Ecto neural progenitor cell (in vitro differentiated cells): Measurements from ENCODE around the gene CCDC201.

Experiments
- DNase-seq: peaks from one replicate; pipeline ENCODE4 v3.0.0-alpha.2; 2018; ENCODE audit warnings: low spot score

The CCDC201 gene

GRCh38 chr7:45893374-45893995 lies 20.6 kb upstream of the CCDC201 start:
- DNase-seq, result no peak

- DNase-seq, result no peak
Observed at GRCh38 chr7:45892407-45893035, 19.6 kb upstream of the CCDC201 start.

- DNase-seq, result no peak
Observed at GRCh38 chr7:45891462-45892402, 18.9 kb upstream of the CCDC201 start.

DNA sequence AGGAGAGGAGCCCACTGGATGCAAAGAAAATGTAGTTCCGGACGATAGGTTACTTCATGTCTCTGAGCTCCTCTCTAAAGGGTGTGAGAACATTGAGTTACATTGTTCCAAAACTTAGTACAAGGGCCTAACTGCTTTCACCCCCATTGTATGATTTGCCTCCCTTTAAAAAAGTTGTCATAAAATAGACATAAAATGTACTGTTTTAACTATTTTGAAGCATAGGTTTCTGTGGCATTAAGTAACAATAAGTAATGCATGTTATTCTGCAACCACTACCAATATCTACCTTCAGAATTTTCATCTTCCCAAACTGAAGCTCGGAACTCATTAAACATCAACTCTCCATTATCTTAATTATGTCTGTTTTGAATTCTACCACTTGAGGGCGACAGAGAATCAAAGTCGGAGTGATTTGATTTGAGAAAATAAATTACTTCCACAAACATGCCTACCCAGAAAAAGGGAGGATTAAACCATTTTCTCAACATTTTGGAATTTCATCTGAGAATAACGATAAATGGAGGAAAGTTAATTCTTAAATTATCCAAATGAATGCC lies 18.1 kb upstream of the CCDC201 start:
- no peak for DNase-seq

- no peak for DNase-seq
Observed at GRCh38 chr7:45890125-45890901, 17.4 kb upstream of the CCDC201 start.

- no peak for DNase-seq
Observed at GRCh38 chr7:45889367-45890067, 16.6 kb upstream of the CCDC201 start.

- DNase-seq, result no peak
Observed at GRCh38 chr7:45888993-45889366, 16.1 kb upstream of the CCDC201 start.

DNA sequence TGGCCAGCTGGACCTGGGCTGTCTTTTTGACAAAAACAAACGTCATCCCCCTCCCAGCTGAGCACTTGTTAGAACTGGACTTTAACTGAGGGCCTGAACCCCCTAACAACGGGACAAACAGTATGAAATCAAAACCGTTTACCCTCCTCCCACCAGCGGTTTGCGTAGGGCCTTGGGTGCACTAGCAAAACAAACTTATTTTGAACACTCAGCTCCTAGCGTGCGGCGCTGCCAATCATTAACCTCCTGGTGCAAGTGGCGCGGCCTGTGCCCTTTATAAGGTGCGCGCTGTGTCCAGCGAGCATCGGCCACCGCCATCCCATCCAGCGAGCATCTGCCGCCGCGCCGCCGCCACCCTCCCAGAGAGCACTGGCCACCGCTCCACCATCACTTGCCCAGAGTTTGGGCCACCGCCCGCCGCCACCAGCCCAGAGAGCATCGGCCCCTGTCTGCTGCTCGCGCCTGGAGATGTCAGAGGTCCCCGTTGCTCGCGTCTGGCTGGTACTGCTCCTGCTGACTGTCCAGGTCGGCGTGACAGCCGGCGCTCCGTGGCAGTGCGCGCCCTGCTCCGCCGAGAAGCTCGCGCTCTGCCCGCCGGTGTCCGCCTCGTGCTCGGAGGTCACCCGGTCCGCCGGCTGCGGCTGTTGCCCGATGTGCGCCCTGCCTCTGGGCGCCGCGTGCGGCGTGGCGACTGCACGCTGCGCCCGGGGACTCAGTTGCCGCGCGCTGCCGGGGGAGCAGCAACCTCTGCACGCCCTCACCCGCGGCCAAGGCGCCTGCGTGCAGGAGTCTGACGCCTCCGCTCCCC lies 15.5 kb upstream of the CCDC201 start, which contains the start of gene IGFBP1:
Gene IGFBP1 (plus strand): TSS at position 304 of the 808 bp plus-strand sequence. CDS start 165 bp downstream, at position 469.
- peak; percentile 62 for DNase-seq

DNA sequence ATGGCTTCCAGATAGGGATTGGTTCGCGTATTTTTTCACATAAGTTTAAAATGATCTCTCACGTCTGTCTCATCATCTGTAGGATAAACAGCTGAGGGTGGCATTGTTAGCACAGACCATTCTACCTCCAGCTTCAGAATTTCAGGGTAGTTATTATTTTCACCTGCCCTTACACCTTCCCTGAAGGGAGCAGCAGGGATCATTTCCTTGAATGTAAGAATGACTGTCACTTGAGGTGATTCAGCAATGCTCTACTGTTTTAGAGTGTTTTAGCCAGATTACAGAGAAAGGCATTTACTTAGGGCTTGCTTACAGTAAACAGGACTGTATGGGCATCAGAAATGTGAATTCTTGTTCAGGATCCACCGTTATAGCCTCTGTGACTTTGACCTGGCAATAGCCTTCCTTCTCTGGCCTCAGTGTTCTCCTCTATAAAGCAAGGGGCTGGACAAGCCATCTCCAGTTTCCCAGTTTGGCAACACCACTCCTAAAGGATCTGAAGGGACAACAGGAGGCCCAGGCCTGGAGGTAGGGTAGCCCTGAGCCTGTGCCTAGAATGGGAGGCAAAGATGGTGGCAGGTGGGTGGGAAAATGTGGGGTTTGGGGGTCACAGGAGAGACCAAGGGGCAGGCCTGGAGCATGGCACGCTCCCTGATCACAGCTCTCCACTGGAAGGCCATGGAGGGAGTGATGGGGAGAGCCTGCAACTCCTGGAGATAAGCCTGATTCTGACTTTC lies 14.2 kb upstream of the CCDC201 start:
- DNase-seq, result no peak

GRCh38 chr7:45885264-45885882 lies 12.5 kb upstream of the CCDC201 start:
- no peak for DNase-seq

- DNase-seq, result no peak
Observed at GRCh38 chr7:45884136-45884535, 11.3 kb upstream of the CCDC201 start.

- DNase-seq, result no peak
Observed at GRCh38 chr7:45882465-45882810, 9.6 kb upstream of the CCDC201 start.

- no peak for DNase-seq
Observed at GRCh38 chr7:45881759-45882464, 9.0 kb upstream of the CCDC201 start.

DNA sequence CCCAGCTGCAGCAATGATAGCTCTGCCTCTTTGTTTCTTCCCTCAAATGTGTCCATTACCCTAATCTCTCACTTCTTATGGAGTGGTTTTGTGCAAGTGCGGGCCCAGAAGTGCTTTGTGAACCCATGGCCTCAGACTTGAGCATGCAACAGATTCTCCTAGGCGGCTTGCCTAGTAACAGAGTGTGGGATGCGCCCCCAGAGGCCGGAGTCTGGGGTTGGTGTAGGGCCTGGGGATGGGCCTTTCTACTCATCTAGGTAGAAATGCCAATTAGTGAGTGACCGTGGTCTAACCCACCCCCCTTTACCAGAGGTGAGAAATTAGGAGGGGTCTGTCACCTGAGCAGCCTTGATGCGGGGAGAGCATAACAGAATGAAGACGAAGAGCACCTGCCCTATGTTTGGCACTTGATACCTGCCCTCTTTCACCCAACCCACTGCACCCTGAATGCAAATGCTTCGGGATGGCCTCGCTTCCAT lies 8.4 kb upstream of the CCDC201 start:
- no peak for DNase-seq

DNA sequence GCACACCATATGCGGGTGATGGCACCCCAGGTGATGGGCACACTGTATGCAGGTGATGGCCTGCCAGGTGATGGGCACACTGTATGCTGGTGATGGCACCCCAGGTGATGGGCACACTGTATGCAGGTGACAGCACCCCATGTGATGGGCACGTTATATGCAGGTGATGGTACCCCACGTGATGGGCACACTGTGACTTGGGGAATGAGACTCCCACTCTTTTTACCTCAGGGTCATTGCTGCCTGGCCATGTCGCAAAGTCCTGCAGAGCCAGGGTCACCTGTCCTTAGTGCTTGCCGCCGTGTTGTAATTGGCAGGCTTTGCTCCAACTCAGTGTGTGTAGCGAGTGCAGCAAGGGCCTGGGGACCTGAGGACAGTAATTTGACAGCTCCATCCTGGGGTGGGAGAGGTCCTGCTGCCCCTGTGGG lies 7.6 kb upstream of the CCDC201 start:
- no peak for DNase-seq

DNA sequence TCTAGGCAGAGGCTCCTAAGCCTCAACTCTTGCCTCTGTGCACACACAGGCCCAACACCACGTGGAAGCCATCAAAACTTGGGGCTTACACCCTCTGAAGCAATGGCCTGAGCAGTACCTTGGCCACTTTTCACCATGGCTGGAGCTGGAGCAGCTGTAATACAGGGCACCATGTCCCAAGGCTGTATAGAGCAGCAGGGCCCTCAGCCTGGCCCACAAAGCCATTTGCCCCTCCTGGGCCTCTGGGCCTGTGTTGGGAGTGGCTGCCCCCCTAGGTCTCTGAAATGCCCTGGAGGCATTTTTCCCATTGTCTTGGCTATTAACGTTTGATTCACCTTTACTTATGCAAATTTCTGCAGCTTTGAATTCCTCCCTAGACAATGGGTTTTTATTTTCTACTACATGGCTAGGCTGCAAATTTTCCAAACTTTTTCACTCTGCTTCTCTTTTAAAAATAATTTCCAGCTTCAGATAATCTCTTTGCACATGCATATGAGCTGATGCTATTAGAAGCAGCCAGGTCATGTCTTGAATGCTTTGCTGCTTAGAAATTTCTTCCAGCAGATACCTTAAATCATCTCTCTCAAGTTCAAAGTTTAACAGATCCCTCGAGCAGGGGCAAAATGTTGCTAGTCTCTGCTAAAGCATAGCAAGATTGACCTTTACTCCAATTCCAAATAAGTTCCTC lies 5.7 kb upstream of the CCDC201 start:
- no peak for DNase-seq

DNA sequence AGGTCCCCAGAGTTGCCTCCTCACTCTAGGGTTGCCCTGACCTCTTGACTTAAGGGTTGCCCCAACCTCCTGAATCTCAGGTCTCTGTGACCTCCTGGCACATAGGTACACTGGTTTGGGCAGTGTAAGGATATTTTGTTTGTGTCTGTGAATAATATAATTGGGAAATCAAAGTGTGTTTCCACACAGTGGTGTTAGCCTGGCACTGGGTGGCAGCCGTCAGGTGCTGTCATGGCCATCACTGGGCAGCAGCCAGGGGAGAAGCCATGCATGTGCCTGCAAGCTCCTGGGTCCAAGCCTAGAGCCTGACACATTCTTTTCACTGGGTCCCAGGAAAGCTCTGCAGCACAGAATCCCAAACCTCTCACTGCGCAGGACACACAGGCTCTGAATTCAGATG lies 3.6 kb upstream of the CCDC201 start:
- no peak for DNase-seq
